ENCODE data around the gene CS. TPM values are rescaled to one million over a fixed set of nuclear protein-coding genes. Genes with fewer than 3 reads are reported as not detected.

CS gene
- total RNA-seq, 1 experiment from 2014 or later: 257 TPM

- TF ChIP-seq CTCF (IDR thresholded peaks at IDR 0.05; ENCODE audit: unreplicated experiment): no peak
- ChIA-PET POLR2A (no interaction called here), CTCF (no interaction called here)
- H3K27ac Mint-ChIP-seq (ENCODE audit: low read depth, unreplicated experiment): no peak overlapping the region
- DNase-seq (ENCODE audit: unreplicated experiment): no peak
- H3K9me3 Mint-ChIP-seq (ENCODE audit: unreplicated experiment): no peaks in the 10 kb centered on the region
- peaks cover 16% of the 10 kb centered on the region for H3K36me3 Mint-ChIP-seq (ENCODE audit: insufficient read depth, unreplicated experiment)
- intact Hi-C loops (cut with micrococcal nuclease): loop anchor here (10.0 kb wide), 1 partner anchor 494 kb away; no protein-coding TSS in a partner anchor
- H3K4me1 Mint-ChIP-seq (ENCODE audit: insufficient read depth, unreplicated experiment): peaks cover 14% of the 10 kb centered on the region
- no peak overlapping the region for H3K4me3 Mint-ChIP-seq (ENCODE audit: unreplicated experiment)
- no peaks in the 10 kb centered on the region for H3K27me3 Mint-ChIP-seq (ENCODE audit: insufficient read depth, unreplicated experiment)
- BruUV-seq (replicated peaks): no TSS peak
Observed at GRCh38 chr12:56229082-56229481, 71.0 kb downstream of the CS start.

GRCh38 chr12:56224954-56225353 is 75.2 kb downstream of the CS start:
- H3K27me3 Mint-ChIP-seq (ENCODE audit: insufficient read depth, unreplicated experiment): no peaks in the 10 kb centered on the region
- no peaks in the 10 kb centered on the region for H3K9me3 Mint-ChIP-seq (ENCODE audit: unreplicated experiment)
- intact Hi-C loops (cut with micrococcal nuclease): loop anchor here (1.0 to 10.0 kb wide), 4 partner anchors 32 to 490 kb away; no protein-coding TSS in a partner anchor
- BruUV-seq (replicated peaks): no TSS peak
- H3K4me1 Mint-ChIP-seq (ENCODE audit: insufficient read depth, unreplicated experiment): peaks cover 24% of the 10 kb centered on the region
- peak overlapping the region; percentile 88 for H3K27ac Mint-ChIP-seq (ENCODE audit: low read depth, unreplicated experiment)
- peak overlapping the region; percentile 82 for H3K4me3 Mint-ChIP-seq (ENCODE audit: unreplicated experiment)
- H3K36me3 Mint-ChIP-seq (ENCODE audit: insufficient read depth, unreplicated experiment): peaks cover 16% of the 10 kb centered on the region
- POLR2A ChIA-PET: no interaction called here
- TF ChIP-seq CTCF (IDR thresholded peaks at IDR 0.05; ENCODE audit: unreplicated experiment): no peak
- no peak for DNase-seq (ENCODE audit: unreplicated experiment)
- CTCF ChIA-PET: interaction anchor here (1.0 to 1.5 kb wide), 4 partner anchors 9 to 31 kb away, joined by 3 to 5 read pairs (median 4); no protein-coding TSS in a partner anchor

- Mint-ChIP-seq H3K4me1 (ENCODE audit: insufficient read depth, unreplicated experiment) (peaks cover 24% of the 10 kb centered on the region), H3K27ac (ENCODE audit: low read depth, unreplicated experiment) (peak within 1 kb of the TSS; percentile 88), H3K27me3 (ENCODE audit: insufficient read depth, unreplicated experiment) (no peaks in the 10 kb centered on the region), H3K9me3 (ENCODE audit: unreplicated experiment) (no peaks in the 10 kb centered on the region), H3K36me3 (ENCODE audit: insufficient read depth, unreplicated experiment) (peaks cover 16% of the 10 kb centered on the region), H3K4me3 (ENCODE audit: unreplicated experiment) (peak within 1 kb of the TSS; percentile 82)
- BruUV-seq (replicated peaks): TSS peak; percentile 8
- CTCF ChIA-PET: interaction anchor here (2.6 kb wide), 1 partner anchor 32 kb away, joined by 20 read pairs; no protein-coding TSS in a partner anchor
- DNase-seq (ENCODE audit: unreplicated experiment): peak; percentile 98
- POLR2A ChIA-PET: interaction anchor here (0.8 to 3.4 kb wide), 2 partner anchors 33 to 42 kb away, joined by 3 to 28 read pairs; partner anchors contain the start of gene ANKRD52
- intact Hi-C loops (cut with micrococcal nuclease): loop anchor here (1.0 to 10.0 kb wide), 4 partner anchors 31 to 489 kb away; no protein-coding TSS in a partner anchor
- TF ChIP-seq CTCF (IDR thresholded peaks at IDR 0.05; ENCODE audit: unreplicated experiment): peak; percentile 78
Observed at GRCh38 chr12:56224102-56224701, 75.9 kb downstream of the CS start, which contains the start of gene NABP2. Gene NABP2 (plus strand): TSS chr12:56224342. CDS start chr12:56224857, 515 bp downstream.

GRCh38 chr12:56223571-56224101 is 76.5 kb downstream of the CS start:
- CTCF ChIA-PET: interaction anchor here (0.7 to 2.9 kb wide), 8 partner anchors 17 to 485 kb away, joined by 4 to 36 read pairs (median 12); partner anchors contain the start of genes ANKRD52 and ZC3H10

More at GRCh38 chr12:56223571-56224101, 76.5 kb downstream of the CS start:
- Mint-ChIP-seq H3K4me1 (ENCODE audit: insufficient read depth, unreplicated experiment) (peaks cover 24% of the 10 kb centered on the region), H3K36me3 (ENCODE audit: insufficient read depth, unreplicated experiment) (peaks cover 15% of the 10 kb centered on the region), H3K27me3 (ENCODE audit: insufficient read depth, unreplicated experiment) (no peaks in the 10 kb centered on the region), H3K4me3 (ENCODE audit: unreplicated experiment) (peak overlapping the region; percentile 82), H3K27ac (ENCODE audit: low read depth, unreplicated experiment) (peak overlapping the region; percentile 88), H3K9me3 (ENCODE audit: unreplicated experiment) (no peaks in the 10 kb centered on the region)
- TF ChIP-seq CTCF (IDR thresholded peaks at IDR 0.05; ENCODE audit: unreplicated experiment): no peak
- DNase-seq (ENCODE audit: unreplicated experiment): no peak
- intact Hi-C loops (cut with micrococcal nuclease): loop anchor here (1.0 to 10.0 kb wide), 4 partner anchors 30 to 489 kb away; no protein-coding TSS in a partner anchor
- POLR2A ChIA-PET: interaction anchor here (0.6 to 4.0 kb wide), 5 partner anchors 9 to 43 kb away, joined by 3 to 108 read pairs (median 3); partner anchors contain the start of genes ANKRD52 and SMARCC2
- no TSS peak for BruUV-seq (replicated peaks)

Measured in MCF 10A (cell line).